CD1c-positive myeloid dendritic cell (primary cell): Measurements from ENCODE around the gene CERS6.
"Not testable (repeated sequence)": the region's sequence is repeated elsewhere in the genome, so short reads cannot be mapped to it uniquely, and the experiment has no call there.

Experiments used
- DNase-seq: peaks from one replicate; pipeline ENCODE4 v3.0.0-alpha.2; 2016; ENCODE audit errors: extremely low spot score

The CERS6 gene

GRCh38 chr2:168640039-168640438 is 184.0 kb downstream of the CERS6 start:
- DNase-seq = no peak

DNA sequence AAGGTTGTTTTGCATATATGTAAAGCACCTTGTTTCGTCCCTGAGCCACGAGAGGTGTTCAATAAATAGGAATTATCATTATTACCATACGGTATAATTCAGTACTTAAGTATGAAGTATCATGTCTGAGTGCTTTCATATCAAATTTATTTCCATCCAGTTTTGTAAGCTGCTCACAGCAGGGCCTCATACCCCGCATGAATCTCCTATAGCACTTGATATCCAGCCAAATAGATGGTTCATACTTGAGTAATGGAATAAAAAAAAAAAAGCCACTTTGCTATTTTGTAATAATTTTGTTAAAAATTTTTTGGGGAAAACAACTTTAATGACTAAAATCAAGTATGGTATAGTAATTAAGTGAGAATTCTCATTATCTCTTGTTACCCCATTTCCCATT is 185.6 kb downstream of the CERS6 start:
- DNase-seq = no peak

DNA sequence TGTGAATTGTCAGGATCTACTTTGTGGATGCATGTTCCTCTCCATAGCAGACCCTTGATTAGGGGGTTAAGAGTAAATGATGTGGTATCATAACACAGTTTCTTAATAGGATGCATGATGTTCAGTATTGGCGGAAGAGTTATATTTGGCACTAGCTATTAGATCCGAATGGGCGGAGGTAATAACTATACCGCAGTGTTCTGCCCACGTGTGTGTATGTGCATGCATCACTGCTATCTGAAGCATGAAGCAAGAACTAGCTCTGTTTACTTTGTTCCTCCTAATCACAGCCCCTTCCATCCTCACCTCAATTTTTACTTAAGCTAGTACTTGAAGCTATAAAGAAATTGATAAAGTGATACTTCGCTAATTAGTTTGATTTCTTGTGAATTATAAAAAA is 186.8 kb downstream of the CERS6 start:
- DNase-seq = no peak

DNA sequence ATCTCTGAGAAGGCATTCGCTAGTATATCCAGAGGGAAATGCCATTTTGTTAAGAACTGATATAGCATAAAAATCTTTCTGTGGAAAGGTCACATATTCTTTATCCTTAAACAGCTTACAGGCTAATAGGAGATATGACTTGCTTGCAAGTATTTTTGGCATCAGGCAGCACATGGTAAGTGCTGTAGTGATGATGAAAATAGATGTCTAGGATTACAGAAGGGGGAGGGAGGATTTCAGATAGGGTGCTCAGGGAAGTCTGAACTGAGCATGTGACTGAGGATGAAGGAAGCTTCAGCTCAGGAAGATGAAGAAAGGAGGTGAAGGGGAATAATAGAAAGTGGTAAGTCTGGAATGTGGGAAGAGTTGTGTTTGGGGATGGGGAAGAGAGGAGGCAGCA is 187.9 kb downstream of the CERS6 start:
- no peak for DNase-seq

DNA sequence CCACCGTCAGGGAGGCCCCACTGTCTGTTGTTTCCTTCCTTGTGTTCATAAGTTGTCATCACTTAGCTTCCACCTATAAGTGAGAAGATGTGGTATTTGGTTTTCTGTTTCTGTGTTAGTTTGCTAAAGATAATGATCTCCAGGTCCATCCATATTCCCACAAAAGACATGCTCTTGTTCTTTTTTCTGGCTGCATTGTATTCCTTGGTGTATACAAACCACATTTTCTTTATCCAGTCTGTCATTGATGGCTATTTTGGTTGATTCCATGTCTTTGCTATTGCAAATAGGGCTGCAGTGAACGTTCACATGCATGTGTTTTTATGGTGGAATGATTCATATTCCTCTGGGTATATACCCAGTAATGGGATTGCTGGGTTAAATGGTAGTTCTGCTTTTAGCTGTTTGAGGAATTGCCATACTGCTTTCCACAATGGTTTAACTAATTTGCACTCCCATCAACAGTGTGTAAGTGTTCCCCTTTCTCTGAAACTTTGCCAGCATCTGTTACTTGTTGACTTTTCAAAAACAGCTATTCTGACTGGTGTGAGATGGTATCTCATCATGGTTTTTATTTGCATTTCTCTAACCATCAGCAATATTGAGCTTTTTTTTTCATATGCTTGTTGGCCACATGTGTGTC is 189.7 kb downstream of the CERS6 start:
- DNase-seq = peak; percentile 8

DNA sequence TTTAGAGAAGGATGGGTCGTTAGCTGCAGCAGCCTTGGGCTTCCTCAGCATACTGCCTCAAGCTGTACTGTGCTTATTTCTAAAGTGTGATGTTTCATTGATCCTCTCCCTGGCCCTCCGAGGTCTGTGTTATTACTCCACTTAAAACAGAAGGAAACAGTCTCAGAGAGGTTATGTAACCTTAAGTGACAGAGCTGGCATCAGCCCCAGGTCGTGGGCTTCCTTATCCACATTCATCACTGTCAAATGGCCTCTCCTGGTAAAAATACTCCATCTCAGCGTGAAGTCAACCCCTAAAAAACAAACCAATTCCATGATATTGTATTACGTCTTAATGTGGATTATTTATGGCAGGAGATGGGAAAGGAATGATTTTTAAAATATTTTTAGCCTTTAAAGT is 193.0 kb downstream of the CERS6 start:
- no peak for DNase-seq

- no peak for DNase-seq
Observed at GRCh38 chr2:168649562-168649961, 193.5 kb downstream of the CERS6 start.

GRCh38 chr2:168650139-168650538 is 194.1 kb downstream of the CERS6 start:
- no peak for DNase-seq

- DNase-seq = peak; percentile 50
Observed at GRCh38 chr2:168650781-168651180, 194.7 kb downstream of the CERS6 start.

GRCh38 chr2:168652997-168653921 is 197.2 kb downstream of the CERS6 start:
- no peak for DNase-seq

GRCh38 chr2:168654705-168655104 is 198.6 kb downstream of the CERS6 start:
- no peak for DNase-seq

GRCh38 chr2:168655207-168655606 is 199.1 kb downstream of the CERS6 start:
- no peak for DNase-seq

- DNase-seq = not testable (repeated sequence)
Observed at GRCh38 chr2:168657378-168657777, 201.3 kb downstream of the CERS6 start.

DNA sequence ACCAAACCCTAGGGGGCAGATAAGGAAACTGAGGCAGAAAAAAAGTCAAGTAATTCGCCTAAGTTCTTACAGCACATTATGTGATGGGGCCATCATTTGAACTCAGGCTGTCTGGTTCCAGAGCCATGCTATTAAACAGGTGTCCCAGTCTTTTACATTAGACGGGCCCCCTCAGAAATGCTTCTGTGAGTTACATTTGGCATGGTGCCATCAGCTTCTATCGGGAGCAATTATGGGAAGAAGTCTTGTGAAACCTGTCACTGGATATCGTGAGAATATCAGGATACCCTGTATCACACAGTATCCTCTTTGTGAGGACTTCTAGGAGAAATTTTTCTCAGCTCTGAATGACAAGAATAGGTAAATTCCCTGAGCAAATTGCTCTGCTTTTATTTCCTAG is 202.6 kb downstream of the CERS6 start:
- DNase-seq = no peak

DNA sequence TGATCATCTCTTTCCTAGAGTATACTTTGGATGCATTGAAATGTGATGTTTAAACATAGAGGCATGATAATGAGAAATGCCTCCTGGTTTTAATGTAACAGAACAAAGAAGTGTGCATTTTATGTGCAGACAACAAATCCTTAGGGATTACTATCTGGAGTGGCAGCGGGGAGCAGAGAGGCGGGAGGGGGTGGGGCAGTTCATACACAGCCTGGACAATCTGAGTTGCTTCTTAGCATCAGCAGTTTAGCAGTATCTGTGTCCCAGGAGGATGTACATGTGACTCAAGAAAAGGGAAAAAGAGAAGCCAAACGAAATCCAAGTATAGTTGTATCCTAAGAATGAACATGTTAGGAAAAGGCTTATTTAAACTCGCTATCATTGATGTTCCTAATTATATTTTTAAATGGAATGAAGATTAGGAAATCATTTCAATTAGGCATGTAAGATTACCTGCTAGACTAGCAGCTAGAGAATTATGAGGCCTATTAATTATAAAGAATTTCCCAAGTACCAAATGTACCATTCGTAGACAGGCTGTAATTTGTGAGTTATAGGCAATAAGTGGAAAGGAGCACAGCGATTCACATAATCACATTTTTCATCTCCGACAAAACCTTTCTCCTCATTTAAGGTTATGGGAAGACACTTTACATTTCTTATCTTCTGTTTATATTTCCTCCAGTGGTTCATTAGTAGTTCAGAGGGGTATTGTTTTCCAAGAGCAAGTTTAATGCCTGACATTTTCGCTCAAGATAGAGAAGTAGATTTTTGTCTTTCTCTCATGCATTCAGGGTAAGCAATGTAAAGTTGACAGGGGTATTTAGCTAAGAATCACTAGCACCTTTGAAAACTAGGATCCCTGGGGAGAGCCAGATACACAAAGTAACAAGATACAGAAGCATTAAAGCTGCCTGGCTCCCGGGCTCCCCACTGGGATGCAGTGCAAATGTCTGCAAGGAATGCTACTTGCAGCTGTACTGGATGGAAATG is 205.1 kb downstream of the CERS6 start:
- no peak for DNase-seq

DNA sequence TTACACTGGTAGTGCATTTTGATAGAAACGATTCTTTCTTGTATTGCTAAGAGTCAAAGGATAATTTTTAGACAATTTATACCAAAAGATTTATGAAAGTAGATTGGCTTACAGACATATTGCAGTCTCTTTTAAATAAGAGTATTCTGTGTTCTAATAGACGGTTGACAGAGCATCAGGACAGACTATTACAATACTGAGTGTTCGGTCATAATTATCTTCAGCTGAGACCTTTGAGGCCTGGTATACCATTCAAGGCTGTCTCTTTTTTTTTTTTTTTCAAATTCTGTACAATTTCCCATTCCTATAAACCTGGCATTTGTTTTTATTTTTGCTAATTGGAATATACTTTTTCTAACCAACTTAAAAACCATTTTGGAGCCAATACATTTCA is 205.8 kb downstream of the CERS6 start:
- no peak for DNase-seq

GRCh38 chr2:168662651-168663208 is 206.7 kb downstream of the CERS6 start:
- no peak for DNase-seq

DNA sequence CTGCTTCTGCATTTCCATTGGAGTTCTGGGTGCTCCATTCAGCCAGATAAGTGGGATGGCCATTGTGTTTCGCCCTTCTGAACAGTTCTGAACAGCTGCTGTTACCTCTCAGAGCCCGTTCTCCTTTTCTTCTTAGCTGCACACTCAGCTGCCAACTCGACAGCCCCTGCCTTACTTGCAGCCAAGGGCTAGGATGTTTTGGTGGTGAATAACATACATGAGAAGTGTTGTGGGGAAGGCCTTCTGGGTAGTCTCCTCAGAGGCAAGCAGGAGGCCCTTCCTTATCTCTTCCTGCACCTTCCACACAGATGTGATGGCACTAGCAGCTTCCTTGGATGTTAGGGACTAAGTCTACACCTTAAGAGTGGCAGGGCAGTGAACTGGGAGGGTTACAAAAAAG is 207.9 kb downstream of the CERS6 start:
- DNase-seq = no peak

- DNase-seq = not testable (repeated sequence)
Observed at GRCh38 chr2:168664715-168665114, 208.6 kb downstream of the CERS6 start.

DNA sequence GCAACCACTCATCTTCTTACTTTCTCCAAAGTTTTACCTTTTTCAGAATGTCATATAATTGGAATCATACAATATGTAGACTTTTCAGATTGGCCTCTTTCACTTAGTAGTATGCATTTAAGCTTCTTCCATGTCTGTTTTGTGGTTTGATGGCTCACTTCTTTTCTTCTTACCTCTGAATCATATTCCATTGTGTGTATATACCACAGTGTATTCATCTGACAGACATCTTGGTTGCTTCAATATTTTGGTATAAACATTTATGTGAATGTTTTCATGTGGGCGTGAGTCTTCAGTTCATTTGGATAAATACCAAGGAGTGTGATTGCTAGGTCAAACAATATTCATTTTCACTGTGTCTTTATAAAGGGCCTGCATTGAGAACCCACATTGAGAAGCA is 210.3 kb downstream of the CERS6 start:
- no peak for DNase-seq

DNA sequence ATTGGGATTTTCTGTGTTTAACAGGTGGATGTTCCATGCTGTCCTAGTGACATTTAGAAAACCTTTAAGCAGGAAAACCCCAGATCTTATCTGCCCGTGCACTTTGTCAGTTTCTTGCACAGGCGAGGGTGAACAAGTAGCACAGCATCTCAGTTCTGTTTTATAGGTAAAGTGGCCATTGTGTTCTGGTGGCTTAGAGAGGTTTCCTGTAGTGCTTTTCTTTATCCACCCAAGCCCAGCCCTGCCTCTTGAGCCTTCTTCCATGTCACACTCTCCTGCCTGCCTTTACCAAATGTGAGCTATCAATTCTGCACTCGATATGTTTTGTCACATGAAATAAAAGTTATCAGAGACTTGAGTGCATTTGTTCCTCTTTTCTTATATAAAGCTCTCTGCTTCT is 211.1 kb downstream of the CERS6 start:
- DNase-seq = no peak

DNA sequence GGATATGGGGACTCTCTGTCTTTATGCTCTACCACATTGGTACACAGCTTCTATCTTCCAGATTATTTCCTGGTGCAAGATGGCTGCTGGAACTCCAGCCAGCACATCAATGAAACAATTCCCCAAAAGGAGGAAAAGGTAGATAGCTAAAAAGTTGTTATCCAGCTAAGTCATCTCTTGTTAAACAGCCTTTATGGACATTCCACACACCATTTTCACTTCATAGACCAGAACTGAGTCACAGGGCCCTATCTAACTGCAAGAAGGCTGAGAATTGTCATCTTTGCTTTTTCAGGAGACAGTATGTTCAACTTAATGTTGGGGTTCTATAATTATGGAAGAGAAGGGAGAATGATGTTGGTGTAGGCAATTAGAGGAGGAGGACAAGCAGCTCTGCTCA is 213.1 kb downstream of the CERS6 start:
- DNase-seq = no peak
